Osteocyte (in vitro differentiated cells): ENCODE results near the gene SPNS3. TPM values are rescaled to one million over a fixed set of nuclear protein-coding genes. Genes with fewer than 3 reads are reported as not detected.

ENCODE experiments used
- DNase-seq: peaks from one replicate; pipeline ENCODE4 v3.0.0; 2021; ENCODE audit warnings: mixed read lengths; ENCODE audit not compliant: unreplicated experiment; ENCODE audit errors: extremely low spot score
- H3K27ac Mint-ChIP-seq: one replicate; pipeline ENCODE4 v1.8.0; 2021; ENCODE audit warnings: mild to moderate bottlenecking, mixed read lengths; ENCODE audit not compliant: unreplicated experiment
- H3K27me3 Mint-ChIP-seq: one replicate; pipeline ENCODE4 v1.8.0; 2021; ENCODE audit warnings: mixed read lengths; ENCODE audit not compliant: unreplicated experiment
- H3K36me3 Mint-ChIP-seq: one replicate; pipeline ENCODE4 v1.8.0; 2021; ENCODE audit warnings: mixed read lengths; ENCODE audit not compliant: unreplicated experiment
- H3K4me1 Mint-ChIP-seq: one replicate; pipeline ENCODE4 v1.8.0; 2021; ENCODE audit warnings: mixed read lengths; ENCODE audit not compliant: unreplicated experiment
- H3K4me3 Mint-ChIP-seq: one replicate; pipeline ENCODE4 v1.8.0; 2021; ENCODE audit warnings: mild to moderate bottlenecking, moderate library complexity, mixed read lengths; ENCODE audit not compliant: unreplicated experiment
- H3K9me3 Mint-ChIP-seq: one replicate; pipeline ENCODE4 v1.8.0; 2021; ENCODE audit warnings: mixed read lengths; ENCODE audit not compliant: unreplicated experiment
- total RNA-seq: library from RNA; stranded (reverse); gene quantifications from 2 replicates; pipeline ENCODE4 v1.2.1, GENCODE V29; 2021
- TF ChIP-seq, protein P1 (sequence below): fragments of 200-600 bp; sonication (generic); IDR thresholded peaks from 2 replicates; pipeline ENCODE4 v1.5.0; 2021; ENCODE audit warnings: antibody characterized with exemption, mild to moderate bottlenecking, moderate library complexity

SPNS3 gene
- total RNA-seq, 1 donor from 2014 or later, result not detected

DNA sequence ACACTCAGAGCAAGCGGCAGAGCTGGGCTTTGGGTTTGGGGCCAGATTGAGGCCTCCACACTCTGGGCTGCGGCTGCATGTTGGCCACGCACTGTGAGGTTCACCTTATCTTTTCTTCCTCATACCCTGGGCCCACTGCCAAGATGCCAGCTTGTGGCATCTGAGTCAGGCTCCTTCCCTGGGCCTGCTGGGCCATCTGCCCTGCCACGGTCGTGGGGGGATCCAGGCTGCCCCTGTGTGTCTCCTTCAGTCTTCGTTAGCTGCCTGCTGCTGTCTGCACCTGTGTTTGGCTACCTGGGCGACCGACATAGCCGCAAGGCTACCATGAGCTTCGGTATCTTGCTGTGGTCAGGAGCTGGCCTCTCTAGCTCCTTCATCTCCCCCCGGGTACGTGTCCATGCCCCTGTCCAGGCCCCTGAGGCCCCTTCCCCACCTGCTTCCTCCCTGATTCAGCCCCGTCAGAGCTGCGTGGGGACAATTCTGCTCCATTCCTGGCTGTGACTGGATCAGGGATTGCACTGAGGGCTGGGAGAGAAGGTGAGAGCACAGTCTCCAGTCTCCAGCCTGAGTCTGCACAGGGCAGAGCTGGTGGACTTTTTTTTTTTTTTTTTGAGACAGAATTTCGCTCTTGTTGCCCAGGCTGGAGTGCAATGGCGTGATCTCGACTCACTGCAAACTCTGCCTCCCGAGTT, 11.2 kb downstream of the SPNS3 start:
- Mint-ChIP-seq H3K36me3 (no peaks in the 10 kb centered on the region), H3K27me3 (peaks cover 13% of the 10 kb centered on the region), H3K9me3 (no peaks in the 10 kb centered on the region), H3K27ac (no peak overlapping the region), H3K4me3 (no peak overlapping the region), H3K4me1 (peaks cover 2% of the 10 kb centered on the region)
- TF ChIP-seq, protein P1, sequence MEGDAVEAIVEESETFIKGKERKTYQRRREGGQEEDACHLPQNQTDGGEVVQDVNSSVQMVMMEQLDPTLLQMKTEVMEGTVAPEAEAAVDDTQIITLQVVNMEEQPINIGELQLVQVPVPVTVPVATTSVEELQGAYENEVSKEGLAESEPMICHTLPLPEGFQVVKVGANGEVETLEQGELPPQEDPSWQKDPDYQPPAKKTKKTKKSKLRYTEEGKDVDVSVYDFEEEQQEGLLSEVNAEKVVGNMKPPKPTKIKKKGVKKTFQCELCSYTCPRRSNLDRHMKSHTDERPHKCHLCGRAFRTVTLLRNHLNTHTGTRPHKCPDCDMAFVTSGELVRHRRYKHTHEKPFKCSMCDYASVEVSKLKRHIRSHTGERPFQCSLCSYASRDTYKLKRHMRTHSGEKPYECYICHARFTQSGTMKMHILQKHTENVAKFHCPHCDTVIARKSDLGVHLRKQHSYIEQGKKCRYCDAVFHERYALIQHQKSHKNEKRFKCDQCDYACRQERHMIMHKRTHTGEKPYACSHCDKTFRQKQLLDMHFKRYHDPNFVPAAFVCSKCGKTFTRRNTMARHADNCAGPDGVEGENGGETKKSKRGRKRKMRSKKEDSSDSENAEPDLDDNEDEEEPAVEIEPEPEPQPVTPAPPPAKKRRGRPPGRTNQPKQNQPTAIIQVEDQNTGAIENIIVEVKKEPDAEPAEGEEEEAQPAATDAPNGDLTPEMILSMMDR, result no peak
- DNase-seq, result no peak

DNA sequence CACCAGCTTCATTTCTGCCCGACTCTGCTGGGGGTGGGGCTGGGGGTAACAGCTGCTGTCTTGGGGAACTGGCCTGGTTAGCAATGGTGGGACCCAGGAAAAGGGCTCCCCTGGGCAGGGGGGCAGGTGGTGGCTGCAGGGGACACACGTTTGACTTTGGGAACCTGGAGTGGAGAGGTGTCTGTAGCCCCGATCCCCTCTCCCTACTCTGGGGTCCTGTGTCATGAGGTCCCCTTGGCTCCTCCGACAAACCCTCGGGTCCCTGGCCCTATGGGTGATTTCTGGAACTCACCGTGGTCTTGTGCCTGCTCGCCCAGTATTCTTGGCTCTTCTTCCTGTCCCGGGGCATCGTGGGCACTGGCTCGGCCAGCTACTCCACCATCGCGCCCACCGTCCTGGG, 12.0 kb downstream of the SPNS3 start:
- Mint-ChIP-seq H3K9me3 (no peaks in the 10 kb centered on the region), H3K4me3 (no peak overlapping the region), H3K36me3 (no peaks in the 10 kb centered on the region), H3K27ac (no peak overlapping the region), H3K27me3 (peaks cover 11% of the 10 kb centered on the region), H3K4me1 (peaks cover 3% of the 10 kb centered on the region)
- DNase-seq, result no peak
- TF ChIP-seq, protein P1, result no peak

DNA sequence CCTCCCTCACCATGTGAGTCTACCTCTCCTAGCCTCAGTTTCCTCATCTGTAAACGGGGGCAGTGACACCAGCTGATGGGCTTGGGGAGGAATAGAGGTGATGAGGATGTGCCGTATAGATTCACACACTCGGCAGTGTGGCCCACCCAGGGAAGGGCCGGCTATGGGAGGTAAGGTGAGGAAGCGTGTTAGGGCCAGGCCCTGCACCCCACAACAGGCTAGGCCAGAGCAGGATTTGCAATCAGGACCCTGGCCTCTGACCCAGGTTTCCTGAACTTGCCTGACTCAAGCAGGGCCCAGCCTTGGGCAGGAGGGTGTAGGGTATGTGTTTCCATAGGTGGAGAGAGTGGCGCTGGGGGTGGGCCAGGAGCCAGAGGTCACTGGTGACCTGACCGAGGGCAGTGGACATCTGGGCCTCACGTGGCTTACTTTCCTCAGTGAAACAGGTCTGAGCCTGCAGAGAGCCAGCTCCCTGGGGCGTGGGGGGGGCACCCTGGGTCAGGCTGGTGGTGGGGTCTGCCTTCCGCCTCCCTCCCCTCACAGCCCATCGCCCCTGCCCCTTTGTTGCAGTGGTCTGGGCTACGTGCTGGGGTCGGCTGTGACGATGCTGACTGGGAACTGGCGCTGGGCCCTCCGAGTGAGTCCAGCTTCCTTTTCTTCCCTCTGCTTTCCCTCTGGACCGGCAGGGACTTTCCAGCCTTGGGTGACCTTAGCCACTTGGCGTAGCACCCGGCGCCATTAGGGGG, 12.8 kb downstream of the SPNS3 start:
- Mint-ChIP-seq H3K27me3 (peaks cover 9% of the 10 kb centered on the region), H3K4me3 (no peak overlapping the region), H3K4me1 (peaks cover 3% of the 10 kb centered on the region), H3K9me3 (no peaks in the 10 kb centered on the region), H3K36me3 (no peaks in the 10 kb centered on the region), H3K27ac (no peak overlapping the region)
- DNase-seq, result no peak
- TF ChIP-seq, protein P1, result no peak

DNA sequence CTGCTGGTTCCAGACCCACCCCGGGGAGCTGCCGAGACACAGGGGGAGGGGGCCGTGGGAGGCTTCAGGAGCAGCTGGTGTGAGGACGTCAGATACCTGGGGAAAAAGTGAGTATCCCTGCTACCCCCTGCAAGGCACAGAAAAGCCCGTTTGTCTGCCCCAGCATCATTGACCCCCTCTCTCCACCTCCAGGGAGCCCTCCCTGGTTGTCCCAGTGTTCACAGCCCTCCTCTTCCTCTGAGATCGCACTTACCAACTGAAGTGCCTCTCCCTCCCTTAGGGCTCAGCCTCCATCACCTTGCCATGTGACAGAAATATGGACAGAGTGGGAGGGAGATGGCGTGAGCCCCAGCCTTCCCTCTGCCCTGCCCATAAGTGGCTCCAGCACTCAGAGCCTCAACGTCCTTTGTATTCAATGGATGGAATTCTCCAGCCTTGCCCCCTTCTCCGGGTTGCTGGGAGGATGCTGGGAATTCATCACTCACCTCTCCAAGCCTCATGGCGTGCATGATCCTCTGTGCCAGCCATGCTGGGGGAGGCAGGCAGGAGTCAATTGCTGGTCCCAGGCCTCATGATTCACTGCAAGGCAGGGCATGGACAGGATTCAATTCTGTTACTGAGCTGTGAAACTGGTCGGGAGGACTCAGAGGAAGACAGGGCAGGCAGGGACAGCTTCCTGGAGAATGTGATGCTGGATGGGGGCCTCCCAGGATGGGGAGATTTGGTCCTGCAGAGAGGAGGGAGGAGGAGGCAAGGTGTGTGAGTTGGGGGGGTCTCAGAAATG, 14.6 kb downstream of the SPNS3 start:
- no peak for DNase-seq
- TF ChIP-seq, protein P1, result no peak
- H3K27ac Mint-ChIP-seq, result no peak overlapping the region
- peaks cover 3% of the 10 kb centered on the region for H3K4me1 Mint-ChIP-seq
- H3K4me3 Mint-ChIP-seq, result no peak overlapping the region
- no peaks in the 10 kb centered on the region for H3K9me3 Mint-ChIP-seq
- H3K36me3 Mint-ChIP-seq, result no peaks in the 10 kb centered on the region
- peaks cover 17% of the 10 kb centered on the region for H3K27me3 Mint-ChIP-seq

DNA sequence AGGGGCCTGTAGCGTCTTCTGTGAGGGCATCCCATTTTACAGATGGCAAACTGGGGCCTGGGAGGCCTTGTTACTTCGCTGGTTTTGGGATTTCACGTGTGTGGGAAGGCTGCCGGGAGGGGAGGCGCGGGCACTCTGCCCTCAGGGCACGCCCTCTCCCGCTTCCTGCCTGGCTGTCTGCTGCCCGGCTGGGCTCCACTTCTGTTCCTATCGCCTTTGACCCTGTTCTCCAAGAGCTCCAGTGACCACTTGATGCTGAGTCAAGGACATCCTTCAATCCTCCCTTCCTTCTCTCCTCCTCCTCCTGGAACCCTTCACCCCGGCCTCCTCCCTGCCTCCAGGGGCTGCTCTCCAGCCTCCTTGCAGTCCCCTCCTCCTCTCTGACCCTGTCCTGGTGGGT, 16.0 kb downstream of the SPNS3 start:
- no peaks in the 10 kb centered on the region for H3K9me3 Mint-ChIP-seq
- H3K27me3 Mint-ChIP-seq, result peaks cover 17% of the 10 kb centered on the region
- H3K4me1 Mint-ChIP-seq, result peaks cover 3% of the 10 kb centered on the region

More for the DNA sequence above, 16.0 kb downstream of the SPNS3 start:
- no peak overlapping the region for H3K27ac Mint-ChIP-seq
- H3K4me3 Mint-ChIP-seq, result no peak overlapping the region
- DNase-seq, result no peak
- TF ChIP-seq, protein P1, result no peak
- no peaks in the 10 kb centered on the region for H3K36me3 Mint-ChIP-seq
